ENCODE results near the gene AFAP1L2.

The AFAP1L2 gene

DNA sequence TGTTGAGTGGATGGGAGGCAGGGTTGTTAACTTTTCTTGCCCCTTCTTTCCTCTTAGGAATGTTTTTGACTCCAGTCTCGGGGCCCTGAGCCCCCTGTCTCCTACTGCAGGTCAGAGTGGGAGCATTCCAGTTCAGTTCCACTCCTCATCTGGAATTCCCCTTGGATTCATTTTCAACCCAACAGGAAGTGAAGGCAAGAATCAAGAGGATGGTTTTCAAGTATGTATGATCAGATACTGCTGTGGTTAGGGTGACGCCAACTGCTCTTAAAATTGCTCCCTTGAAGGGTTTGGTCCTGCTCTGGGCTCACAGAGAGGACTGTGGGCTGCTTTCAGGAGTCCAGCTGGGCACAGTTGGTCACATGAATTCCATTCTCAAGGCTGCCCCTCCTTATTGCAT lies 143.2 kb downstream of the AFAP1L2 start:
- no peak overlapping the region for H3K4me3 ChIP-seq (ENCODE audit: control insufficient read depth, low read depth, low read length)
- peak; percentile 41 for DNase-seq (ENCODE audit: low read depth)
- TF ChIP-seq, protein P1, sequence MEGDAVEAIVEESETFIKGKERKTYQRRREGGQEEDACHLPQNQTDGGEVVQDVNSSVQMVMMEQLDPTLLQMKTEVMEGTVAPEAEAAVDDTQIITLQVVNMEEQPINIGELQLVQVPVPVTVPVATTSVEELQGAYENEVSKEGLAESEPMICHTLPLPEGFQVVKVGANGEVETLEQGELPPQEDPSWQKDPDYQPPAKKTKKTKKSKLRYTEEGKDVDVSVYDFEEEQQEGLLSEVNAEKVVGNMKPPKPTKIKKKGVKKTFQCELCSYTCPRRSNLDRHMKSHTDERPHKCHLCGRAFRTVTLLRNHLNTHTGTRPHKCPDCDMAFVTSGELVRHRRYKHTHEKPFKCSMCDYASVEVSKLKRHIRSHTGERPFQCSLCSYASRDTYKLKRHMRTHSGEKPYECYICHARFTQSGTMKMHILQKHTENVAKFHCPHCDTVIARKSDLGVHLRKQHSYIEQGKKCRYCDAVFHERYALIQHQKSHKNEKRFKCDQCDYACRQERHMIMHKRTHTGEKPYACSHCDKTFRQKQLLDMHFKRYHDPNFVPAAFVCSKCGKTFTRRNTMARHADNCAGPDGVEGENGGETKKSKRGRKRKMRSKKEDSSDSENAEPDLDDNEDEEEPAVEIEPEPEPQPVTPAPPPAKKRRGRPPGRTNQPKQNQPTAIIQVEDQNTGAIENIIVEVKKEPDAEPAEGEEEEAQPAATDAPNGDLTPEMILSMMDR (conservative IDR thresholded peaks at IDR 0.05; ENCODE audit: control insufficient read depth, insufficient read depth, low read depth, low read length) = no peak

DNA sequence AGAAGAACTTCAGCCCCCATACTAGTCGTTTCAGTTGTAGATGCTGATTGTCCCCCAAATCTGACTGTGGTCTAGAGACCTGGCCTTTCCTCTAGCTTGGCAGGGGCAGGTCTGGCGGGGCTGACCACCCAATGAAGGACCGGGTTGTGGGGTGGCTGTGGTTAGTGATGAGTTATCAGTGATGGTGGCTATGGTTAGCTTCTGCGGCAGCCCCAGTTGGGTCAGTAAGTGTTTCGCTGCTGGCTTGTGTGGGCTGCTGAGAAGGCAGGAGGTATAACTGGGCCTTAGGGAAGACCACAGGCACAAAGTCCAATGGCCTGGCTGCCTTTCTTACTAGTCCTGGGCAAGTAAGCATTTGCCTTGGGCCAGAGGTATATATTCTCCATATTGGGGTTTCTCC lies 143.9 kb downstream of the AFAP1L2 start:
- no peak overlapping the region for H3K4me3 ChIP-seq (ENCODE audit: control insufficient read depth, low read depth, low read length)
- TF ChIP-seq, protein P1 (conservative IDR thresholded peaks at IDR 0.05; ENCODE audit: control insufficient read depth, insufficient read depth, low read depth, low read length) = no peak
- no peak for DNase-seq (ENCODE audit: low read depth)

DNA sequence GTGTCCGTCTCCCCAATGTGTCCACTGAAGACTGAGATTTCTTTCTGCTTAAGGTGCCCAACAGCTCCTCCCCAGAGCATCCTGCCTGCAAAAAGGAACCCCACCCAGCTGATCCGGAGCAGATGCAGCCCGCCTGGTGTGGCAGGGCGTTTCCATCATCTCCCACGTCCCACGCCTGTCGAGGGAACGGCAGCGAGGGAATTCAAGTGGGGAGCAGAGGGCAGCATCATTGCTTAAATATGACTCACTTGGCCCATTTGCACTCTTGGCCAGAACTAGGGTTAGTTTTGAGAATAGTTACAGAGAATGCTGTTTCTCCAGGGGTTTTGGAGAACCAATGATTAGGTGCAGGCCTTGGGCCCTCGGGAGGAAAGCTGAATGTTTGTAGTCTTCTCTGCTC lies 144.5 kb downstream of the AFAP1L2 start:
- peak; percentile 86 for DNase-seq (ENCODE audit: low read depth)
- H3K4me3 ChIP-seq (ENCODE audit: control insufficient read depth, low read depth, low read length) = no peak overlapping the region
- TF ChIP-seq, protein P1 (conservative IDR thresholded peaks at IDR 0.05; ENCODE audit: control insufficient read depth, insufficient read depth, low read depth, low read length) = no peak

DNA sequence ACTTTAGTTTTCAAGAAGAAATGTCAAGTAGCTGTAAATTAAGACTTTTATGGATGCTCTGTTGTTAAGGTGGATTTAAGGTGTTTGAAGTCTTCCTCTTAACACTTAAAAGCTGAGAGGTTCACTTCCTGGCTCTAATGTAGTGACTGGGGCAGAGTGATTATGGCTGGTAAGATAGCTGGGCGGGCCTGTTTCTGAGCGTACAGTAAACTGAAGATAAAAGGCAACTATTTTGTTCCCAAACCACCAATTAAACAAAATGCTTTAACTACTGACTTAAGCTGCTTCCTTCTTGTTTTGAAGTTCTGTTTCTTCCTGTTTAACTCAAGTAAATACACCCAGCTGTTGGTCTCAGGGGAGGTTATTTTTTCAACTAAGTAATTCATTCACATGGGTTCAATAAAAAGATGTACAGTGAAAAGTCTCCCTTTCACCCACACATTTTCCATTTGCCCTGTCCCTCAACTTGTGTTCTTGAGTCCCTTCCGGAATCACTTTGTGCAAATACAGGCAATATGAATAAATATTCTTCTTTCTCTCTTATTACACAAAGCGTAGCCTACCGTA lies 145.9 kb downstream of the AFAP1L2 start:
- H3K4me3 ChIP-seq (ENCODE audit: control insufficient read depth, low read depth, low read length) = no peak overlapping the region
- TF ChIP-seq, protein P1 (conservative IDR thresholded peaks at IDR 0.05; ENCODE audit: control insufficient read depth, insufficient read depth, low read depth, low read length) = no peak
- no peak for DNase-seq (ENCODE audit: low read depth)

DNA sequence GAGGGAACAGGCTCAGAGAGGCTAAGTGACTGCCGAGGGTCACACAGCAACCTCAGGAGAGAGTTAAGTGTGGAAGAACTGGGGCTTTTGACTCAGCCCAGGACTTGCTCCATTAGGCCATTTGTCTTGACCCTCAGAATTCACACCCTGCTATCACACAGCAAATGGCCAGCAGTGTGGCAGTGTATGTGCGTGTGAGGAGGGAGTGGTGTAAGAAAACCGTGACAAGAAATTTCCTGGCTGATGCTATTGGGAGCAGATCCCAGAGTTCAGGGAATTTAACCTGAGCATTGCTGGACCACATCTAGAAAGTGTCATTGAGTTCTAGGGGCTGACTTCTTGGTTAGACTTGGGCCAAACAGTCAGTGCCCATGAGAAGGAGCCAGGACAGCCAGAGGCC lies 146.8 kb downstream of the AFAP1L2 start:
- no peak overlapping the region for H3K4me3 ChIP-seq (ENCODE audit: control insufficient read depth, low read depth, low read length)
- TF ChIP-seq, protein P1 (conservative IDR thresholded peaks at IDR 0.05; ENCODE audit: control insufficient read depth, insufficient read depth, low read depth, low read length) = no peak
- DNase-seq (ENCODE audit: low read depth) = no peak

DNA sequence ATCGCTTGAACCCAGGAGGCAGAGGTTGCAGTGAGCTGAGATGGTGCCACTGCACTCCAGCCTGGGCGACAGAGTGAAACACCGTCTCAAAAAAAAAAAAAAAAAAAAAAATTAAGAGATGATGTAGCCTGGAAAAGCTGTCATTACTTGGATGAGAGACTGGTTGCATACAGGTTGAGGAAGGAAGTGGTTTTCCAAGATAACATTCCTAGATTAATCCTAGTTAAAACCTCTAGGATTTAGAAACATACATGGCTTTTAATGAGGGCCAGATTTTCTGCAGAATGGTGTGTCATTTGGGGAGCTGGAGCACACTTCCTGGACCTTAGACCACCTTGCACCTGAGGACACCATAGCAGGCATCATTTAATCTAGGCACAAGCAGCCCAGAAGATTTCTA lies 147.5 kb downstream of the AFAP1L2 start:
- no peak overlapping the region for H3K4me3 ChIP-seq (ENCODE audit: control insufficient read depth, low read depth, low read length)
- no peak for DNase-seq (ENCODE audit: low read depth)
- TF ChIP-seq, protein P1 (conservative IDR thresholded peaks at IDR 0.05; ENCODE audit: control insufficient read depth, insufficient read depth, low read depth, low read length) = no peak
